ENCODE measurements around the gene NLRP1. TPM values are rescaled to one million over a fixed set of nuclear protein-coding genes. Genes with fewer than 3 reads are reported as not detected.

The NLRP1 gene
- total and polyA plus RNA-seq, 9 of the 15 experiments (the other 6 are each of a cell fraction or from before 2014, with no cell fraction given): 4.0 to 69.4 (median 27.7) TPM

DNA sequence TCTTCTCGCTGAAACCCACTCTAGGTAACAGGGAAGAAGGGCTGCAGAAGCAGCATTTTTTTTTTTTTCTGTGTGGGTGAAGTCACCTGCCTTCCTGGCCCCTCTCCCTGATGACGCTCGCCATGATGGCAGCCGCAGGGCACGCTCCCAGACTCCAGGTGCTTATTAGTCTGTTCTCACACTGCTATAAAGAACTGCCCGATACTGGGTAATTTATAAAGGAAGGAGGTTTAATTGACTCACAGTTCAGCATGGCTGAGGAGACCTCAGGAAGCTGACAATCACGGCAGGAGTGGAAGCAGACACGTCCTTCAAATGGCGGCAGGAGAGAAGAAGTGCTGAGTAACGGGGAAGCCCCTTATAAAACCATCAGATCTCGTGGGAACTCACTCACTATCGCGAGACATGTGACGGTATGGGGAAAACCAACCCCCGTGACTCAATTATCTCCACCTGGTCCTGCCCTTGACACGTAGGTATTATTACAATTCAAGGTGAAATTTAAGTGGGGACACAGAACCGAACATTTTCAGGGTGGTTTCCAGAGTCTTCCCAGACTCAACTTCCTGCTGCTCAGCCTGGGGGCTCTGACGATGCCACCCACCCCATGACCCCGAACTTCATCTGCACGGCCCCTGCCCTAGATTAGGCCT lies 34.9 kb upstream of the NLRP1 start (continued):
- TF ChIP-seq, protein P1, sequence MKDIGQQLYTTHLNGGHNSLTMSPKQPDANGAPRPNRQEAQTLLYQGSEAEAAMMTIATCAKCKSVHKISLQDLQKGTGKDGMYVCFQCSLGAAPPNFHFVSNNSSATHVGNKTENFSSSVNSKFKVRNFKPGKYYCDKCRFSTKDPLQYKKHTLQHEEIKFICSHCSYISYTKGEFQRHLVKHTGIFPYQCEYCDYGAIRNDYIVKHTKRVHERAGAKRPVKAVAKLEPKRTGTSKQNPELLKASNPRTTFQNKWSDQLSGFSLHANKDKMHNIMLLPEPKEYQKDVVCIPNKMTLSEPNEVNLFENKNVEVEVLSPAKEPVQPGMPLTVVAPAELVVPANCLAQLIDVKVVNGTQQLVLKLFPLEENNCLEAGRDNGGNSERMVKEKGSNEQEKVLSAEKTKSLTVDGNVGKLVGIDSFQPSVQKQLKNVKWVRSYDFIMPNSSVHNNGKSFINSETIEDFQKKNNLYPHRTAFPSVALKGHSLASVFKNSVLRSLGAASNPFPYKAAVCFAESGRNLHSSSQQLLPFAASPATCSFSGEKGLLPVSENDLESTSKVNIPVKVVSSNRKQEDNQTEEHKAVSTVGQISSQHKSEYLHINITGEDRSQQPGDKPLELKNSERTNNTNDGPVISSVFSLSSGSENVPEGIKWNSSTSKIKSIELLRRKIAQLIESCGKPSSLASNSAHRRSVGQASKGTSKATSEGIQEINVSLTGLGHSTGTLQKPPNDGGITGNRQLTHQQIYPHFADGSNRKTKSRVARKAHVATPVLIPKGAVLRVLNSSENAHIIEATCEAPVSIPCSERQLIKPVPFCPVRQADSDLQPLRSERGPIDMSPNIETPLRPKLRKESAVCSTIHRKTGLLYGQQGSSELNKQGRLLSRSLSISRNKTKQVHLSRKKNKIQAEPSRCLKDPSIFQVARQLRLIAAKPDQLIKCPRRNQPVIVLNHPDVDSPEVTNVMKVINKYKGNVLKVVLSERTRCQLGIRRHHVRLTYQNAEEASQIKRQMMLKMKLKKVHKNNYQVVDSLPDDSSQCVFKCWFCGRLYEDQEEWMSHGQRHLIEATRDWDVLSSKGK (CRISPR knock-in tag; IDR thresholded peaks at IDR 0.05): no peak
- TF ChIP-seq ZNF165 (CRISPR knock-in tag; IDR thresholded peaks at IDR 0.05; ENCODE audit: borderline replicate concordance): no peak
- no peak for TF ChIP-seq IRF2 (CRISPR knock-in tag; IDR thresholded peaks at IDR 0.05)
- TF ChIP-seq, protein P2, sequence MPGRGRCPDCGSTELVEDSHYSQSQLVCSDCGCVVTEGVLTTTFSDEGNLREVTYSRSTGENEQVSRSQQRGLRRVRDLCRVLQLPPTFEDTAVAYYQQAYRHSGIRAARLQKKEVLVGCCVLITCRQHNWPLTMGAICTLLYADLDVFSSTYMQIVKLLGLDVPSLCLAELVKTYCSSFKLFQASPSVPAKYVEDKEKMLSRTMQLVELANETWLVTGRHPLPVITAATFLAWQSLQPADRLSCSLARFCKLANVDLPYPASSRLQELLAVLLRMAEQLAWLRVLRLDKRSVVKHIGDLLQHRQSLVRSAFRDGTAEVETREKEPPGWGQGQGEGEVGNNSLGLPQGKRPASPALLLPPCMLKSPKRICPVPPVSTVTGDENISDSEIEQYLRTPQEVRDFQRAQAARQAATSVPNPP (IDR thresholded peaks at IDR 0.05; ENCODE audit: borderline replicate concordance, insufficient read depth, insufficient read length): no peak
- TF ChIP-seq, protein P3, sequence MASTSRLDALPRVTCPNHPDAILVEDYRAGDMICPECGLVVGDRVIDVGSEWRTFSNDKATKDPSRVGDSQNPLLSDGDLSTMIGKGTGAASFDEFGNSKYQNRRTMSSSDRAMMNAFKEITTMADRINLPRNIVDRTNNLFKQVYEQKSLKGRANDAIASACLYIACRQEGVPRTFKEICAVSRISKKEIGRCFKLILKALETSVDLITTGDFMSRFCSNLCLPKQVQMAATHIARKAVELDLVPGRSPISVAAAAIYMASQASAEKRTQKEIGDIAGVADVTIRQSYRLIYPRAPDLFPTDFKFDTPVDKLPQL (IDR thresholded peaks at IDR 0.05; ENCODE audit: extremely low read depth, insufficient read length): peak; percentile 96
- TF ChIP-seq ZSCAN29 (IDR thresholded peaks at IDR 0.05): no peak
- TF ChIP-seq ZFP36 (IDR thresholded peaks at IDR 0.05; ENCODE audit: low read depth, low read length, partially characterized antibody): no peak
- no peak for TF ChIP-seq SMAD3 (CRISPR knock-in tag; conservative IDR thresholded peaks at IDR 0.05)
- TF ChIP-seq DIDO1 (tag; IDR thresholded peaks at IDR 0.05; ENCODE audit: low read depth): no peak
- no peak for TF ChIP-seq MCM5 (IDR thresholded peaks at IDR 0.05; ENCODE audit: low read depth)
- TF ChIP-seq, protein P4, sequence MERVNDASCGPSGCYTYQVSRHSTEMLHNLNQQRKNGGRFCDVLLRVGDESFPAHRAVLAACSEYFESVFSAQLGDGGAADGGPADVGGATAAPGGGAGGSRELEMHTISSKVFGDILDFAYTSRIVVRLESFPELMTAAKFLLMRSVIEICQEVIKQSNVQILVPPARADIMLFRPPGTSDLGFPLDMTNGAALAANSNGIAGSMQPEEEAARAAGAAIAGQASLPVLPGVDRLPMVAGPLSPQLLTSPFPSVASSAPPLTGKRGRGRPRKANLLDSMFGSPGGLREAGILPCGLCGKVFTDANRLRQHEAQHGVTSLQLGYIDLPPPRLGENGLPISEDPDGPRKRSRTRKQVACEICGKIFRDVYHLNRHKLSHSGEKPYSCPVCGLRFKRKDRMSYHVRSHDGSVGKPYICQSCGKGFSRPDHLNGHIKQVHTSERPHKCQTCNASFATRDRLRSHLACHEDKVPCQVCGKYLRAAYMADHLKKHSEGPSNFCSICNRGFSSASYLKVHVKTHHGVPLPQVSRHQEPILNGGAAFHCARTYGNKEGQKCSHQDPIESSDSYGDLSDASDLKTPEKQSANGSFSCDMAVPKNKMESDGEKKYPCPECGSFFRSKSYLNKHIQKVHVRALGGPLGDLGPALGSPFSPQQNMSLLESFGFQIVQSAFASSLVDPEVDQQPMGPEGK (CRISPR knock-in tag; IDR thresholded peaks at IDR 0.05; ENCODE audit: borderline replicate concordance): no peak
- no peak for TF ChIP-seq ZKSCAN1 (IDR thresholded peaks at IDR 0.05; ENCODE audit: low read depth, low read length)
- no peak for TF ChIP-seq ZNF253 (CRISPR knock-in tag; conservative IDR thresholded peaks at IDR 0.05)
- no peak for TF ChIP-seq SRSF3 (IDR thresholded peaks at IDR 0.05; ENCODE audit: insufficient read depth, low read length)
- TF ChIP-seq NFATC3 (IDR thresholded peaks at IDR 0.05): no peak
- TF ChIP-seq, protein P5, sequence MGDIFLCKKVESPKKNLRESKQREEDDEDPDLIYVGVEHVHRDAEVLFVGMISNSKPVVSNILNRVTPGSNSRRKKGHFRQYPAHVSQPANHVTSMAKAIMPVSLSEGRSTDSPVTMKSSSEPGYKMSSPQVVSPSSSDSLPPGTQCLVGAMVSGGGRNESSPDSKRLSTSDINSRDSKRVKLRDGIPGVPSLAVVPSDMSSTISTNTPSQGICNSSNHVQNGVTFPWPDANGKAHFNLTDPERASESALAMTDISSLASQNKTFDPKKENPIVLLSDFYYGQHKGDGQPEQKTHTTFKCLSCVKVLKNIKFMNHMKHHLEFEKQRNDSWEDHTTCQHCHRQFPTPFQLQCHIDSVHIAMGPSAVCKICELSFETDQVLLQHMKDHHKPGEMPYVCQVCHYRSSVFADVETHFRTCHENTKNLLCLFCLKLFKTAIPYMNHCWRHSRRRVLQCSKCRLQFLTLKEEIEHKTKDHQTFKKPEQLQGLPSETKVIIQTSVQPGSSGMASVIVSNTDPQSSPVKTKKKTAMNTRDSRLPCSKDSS (IDR thresholded peaks at IDR 0.05; ENCODE audit: low read depth, partially characterized antibody): no peak
- no peak for TF ChIP-seq CBFA2T3 (IDR thresholded peaks at IDR 0.05)
- TF ChIP-seq PTBP1 (IDR thresholded peaks at IDR 0.05; ENCODE audit: low read depth, low read length): no peak
- TF ChIP-seq TARDBP (IDR thresholded peaks at IDR 0.05): no peak

Data from K562 (cell line).